ENCODE results near the gene DACH1. TPM values are rescaled to one million over a fixed set of nuclear protein-coding genes. Genes with fewer than 3 reads are reported as not detected.

Gene DACH1
- total and polyA plus RNA-seq, 4 donors = 1.4 to 42.3 (median 3.7) TPM

- no peak for ATAC-seq (ENCODE audit: insufficient read depth, low FRiP score)
- TF ChIP-seq CTCF (IDR thresholded peaks at IDR 0.05; ENCODE audit: control extremely low read depth, extremely low read depth) = no peak
- DNase-seq = no peak
These were observed 15.1 kb upstream of the DACH1 start for GRCh38 chr13:71882120-71882519.

GRCh38 chr13:71880753-71881541 is 13.9 kb upstream of the DACH1 start:
- DNase-seq (no peak), ATAC-seq (ENCODE audit: insufficient read depth, low FRiP score) (no peak)
- Histone ChIP-seq H3K36me3 (ENCODE audit: control insufficient read depth in 4 of 4, insufficient read depth in 4 of 4, low read length in 4 of 4) (no peaks in the 10 kb centered on the region), H3K27ac (ENCODE audit: low read depth in 1 of 2, low read length in 1 of 2) (no peak overlapping the region), H3K4me1 (ENCODE audit: control insufficient read depth in 5 of 5, insufficient read depth in 5 of 5, low read length in 5 of 5) (peaks cover 0 to 5% (median 0%) of the 10 kb centered on the region in 5 donors), H3K27me3 (ENCODE audit: control insufficient read depth in 3 of 3, insufficient read depth in 3 of 3, low read length in 2 of 3) (no peaks in the 10 kb centered on the region), H3K9me3 (ENCODE audit: control insufficient read depth in 4 of 4, insufficient read depth in 3 of 4, low read length in 3 of 4) (no peaks in the 10 kb centered on the region), H3K4me3 (no peak overlapping the region), H3K9ac (ENCODE audit: insufficient read depth in 1 of 2, low read length in 2 of 2) (no peak overlapping the region)
- whole genome bisulfite sequencing, 2 donors = 79 to 93% methylated on average over 6 of the region's 6 CpGs
- TF ChIP-seq CTCF (IDR thresholded peaks at IDR 0.05; ENCODE audit: control extremely low read depth, extremely low read depth) = no peak

More at GRCh38 chr13:71882120-71882519, 15.1 kb upstream of the DACH1 start:
- Histone ChIP-seq H3K9ac (ENCODE audit: insufficient read depth in 1 of 2, low read length in 2 of 2) (no peak overlapping the region), H3K36me3 (ENCODE audit: control insufficient read depth in 4 of 4, insufficient read depth in 4 of 4, low read length in 4 of 4) (no peaks in the 10 kb centered on the region), H3K9me3 (ENCODE audit: control insufficient read depth in 4 of 4, insufficient read depth in 3 of 4, low read length in 3 of 4) (no peaks in the 10 kb centered on the region), H3K27me3 (ENCODE audit: control insufficient read depth in 3 of 3, insufficient read depth in 3 of 3, low read length in 2 of 3) (no peaks in the 10 kb centered on the region), H3K4me1 (ENCODE audit: control insufficient read depth in 5 of 5, insufficient read depth in 5 of 5, low read length in 5 of 5) (peaks cover 0 to 3% (median 0%) of the 10 kb centered on the region in 5 donors), H3K27ac (ENCODE audit: low read depth in 1 of 2, low read length in 1 of 2) (no peak overlapping the region), H3K4me3 (no peak overlapping the region)

- Histone ChIP-seq H3K4me1 (ENCODE audit: control insufficient read depth in 5 of 5, insufficient read depth in 5 of 5, low read length in 5 of 5) (peaks cover 0 to 5% (median 0%) of the 10 kb centered on the region in 5 donors), H3K27me3 (ENCODE audit: control insufficient read depth in 3 of 3, insufficient read depth in 3 of 3, low read length in 2 of 3) (no peaks in the 10 kb centered on the region)
- 72 to 74% methylated on average over 6 of the region's 6 CpGs for WGBS, 2 donors
These were observed 12.9 kb upstream of the DACH1 start for GRCh38 chr13:71879808-71880344.

More at GRCh38 chr13:71879808-71880344, 12.9 kb upstream of the DACH1 start:
- no peak overlapping the region for H3K4me3 ChIP-seq
- DNase-seq = no peak
- no peaks in the 10 kb centered on the region for H3K9me3 ChIP-seq (ENCODE audit: control insufficient read depth in 4 of 4, insufficient read depth in 3 of 4, low read length in 3 of 4)
- H3K27ac ChIP-seq (ENCODE audit: low read depth in 1 of 2, low read length in 1 of 2) = no peak overlapping the region
- no peak for TF ChIP-seq CTCF (IDR thresholded peaks at IDR 0.05; ENCODE audit: control extremely low read depth, extremely low read depth)
- H3K9ac ChIP-seq (ENCODE audit: insufficient read depth in 1 of 2, low read length in 2 of 2) = no peak overlapping the region
- H3K36me3 ChIP-seq (ENCODE audit: control insufficient read depth in 4 of 4, insufficient read depth in 4 of 4, low read length in 4 of 4) = no peaks in the 10 kb centered on the region
- ATAC-seq (ENCODE audit: insufficient read depth, low FRiP score) = no peak
